T-helper 1 cell treated with Interleukin-12 subunit alpha and Interleukin-12 subunit beta and Interleukin-4 antibody, amounts not matched to agents 30 ng/mL and 1 ng/mL, for 36 hours (primary cell): ENCODE data around the gene C6orf132. TPM values are rescaled to one million over a fixed set of nuclear protein-coding genes. Genes with fewer than 3 reads are reported as not detected.
"Not testable (repeated sequence)": the region's sequence is repeated elsewhere in the genome, so short reads cannot be mapped to it uniquely, and the experiment has no call there.

Experiments
- intact Hi-C: fragments of 100-400 bp; cut with micrococcal nuclease; formaldehyde crosslinking; loops from one replicate; pipeline ENCODE4 v1.15.1; 2024
- total RNA-seq: library from RNA; stranded (reverse); gene quantifications from 2 replicates; pipeline ENCODE4 v1.2.3, GENCODE V29; 2022

C6orf132 gene
- 0.07 and 0.15 TPM in 2 replicates for total RNA-seq

- intact Hi-C loops, result no loop called here
Observed at GRCh38 chr6:42142118-42142835, at the start of gene C6orf132. TSS of gene C6orf132 (minus strand) at chr6:42142620. CDS start at chr6:42142444, 176 bp downstream.

GRCh38 chr6:42190554-42191183, 48.2 kb upstream of the C6orf132 start:
- intact Hi-C loops, result no loop called here

DNA sequence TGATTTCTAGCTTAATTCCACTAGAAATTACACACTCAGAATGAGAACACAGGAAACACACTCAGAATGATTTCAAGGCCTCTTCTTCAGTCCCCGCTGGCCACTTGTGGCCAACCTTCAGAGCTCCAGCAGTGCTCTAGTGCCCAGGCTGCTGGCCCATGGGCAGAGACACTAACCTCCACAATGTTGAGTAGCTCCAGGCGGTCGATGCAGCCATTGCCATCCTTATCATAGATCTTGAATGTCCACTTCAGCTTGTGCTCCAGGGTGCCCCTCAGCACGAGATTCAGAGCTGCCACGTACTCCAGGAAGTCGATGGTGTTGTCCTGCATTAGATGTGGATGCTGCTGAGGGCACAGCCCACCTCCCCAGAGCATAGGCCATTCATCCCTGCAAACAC, 46.0 kb upstream of the C6orf132 start:
- intact Hi-C loops, result no loop called here

GRCh38 chr6:42185597-42185996, 43.2 kb upstream of the C6orf132 start:
- intact Hi-C loops, result no loop called here

DNA sequence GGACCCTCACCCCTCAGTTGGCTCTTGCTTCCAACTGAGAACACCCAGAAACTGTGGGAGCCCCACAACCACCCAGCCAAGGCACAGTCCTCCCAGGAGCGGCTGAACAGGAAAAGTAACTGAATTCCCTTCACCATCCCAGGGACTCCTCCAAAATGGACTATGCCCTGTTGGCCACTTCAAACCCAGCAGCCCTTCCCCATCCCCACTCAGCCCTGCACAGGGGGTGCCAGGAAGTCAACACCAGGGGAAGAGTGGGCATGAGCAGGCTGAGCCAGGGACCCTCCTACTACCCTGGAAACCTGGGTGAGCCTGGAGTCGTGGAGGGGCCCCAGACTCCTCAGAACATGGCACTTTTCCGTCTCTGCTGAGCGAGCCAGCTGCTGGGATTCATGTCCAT, 42.1 kb upstream of the C6orf132 start:
- intact Hi-C loops, result no loop called here

GRCh38 chr6:42182101-42182500, 39.7 kb upstream of the C6orf132 start:
- intact Hi-C loops, result no loop called here

- intact Hi-C loops, result no loop called here
Observed at GRCh38 chr6:42179945-42180313, 37.5 kb upstream of the C6orf132 start.

DNA sequence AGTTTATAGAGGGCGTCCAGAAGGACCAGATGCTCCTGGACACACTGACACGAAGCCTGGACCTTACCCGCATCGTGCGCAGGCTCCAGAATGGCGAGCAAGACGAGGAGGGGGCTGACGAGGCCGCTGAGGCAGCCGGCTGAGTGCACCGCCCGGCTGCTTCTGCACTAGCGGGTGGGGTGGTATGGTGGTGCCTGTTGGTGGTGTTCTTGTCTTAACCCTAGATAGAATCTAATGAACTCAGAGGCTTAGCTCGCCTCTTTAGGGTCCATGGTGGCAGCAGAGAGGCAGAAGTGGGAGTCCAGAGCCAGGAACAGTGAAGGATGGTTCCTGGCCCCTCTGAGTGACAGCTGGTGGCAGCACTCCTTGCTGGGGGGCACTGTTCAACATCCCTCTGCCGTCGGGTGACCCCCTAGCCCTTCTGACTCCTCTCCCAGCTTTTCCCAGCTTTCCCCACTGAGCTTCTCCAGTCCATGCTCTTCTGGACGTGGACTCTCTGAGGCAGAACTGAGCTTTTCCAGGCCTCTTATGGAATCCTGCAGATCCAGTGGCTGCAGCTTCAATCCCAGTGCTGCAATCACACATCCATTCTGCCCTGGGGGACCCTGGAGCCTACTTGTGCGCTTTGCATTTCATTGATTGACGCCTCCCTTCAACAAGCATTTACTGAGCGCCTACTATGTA, 37.0 kb upstream of the C6orf132 start:
- intact Hi-C loops, result no loop called here

GRCh38 chr6:42177514-42178364, 35.3 kb upstream of the C6orf132 start:
- intact Hi-C loops, result no loop called here

GRCh38 chr6:42176981-42177380, 34.6 kb upstream of the C6orf132 start:
- intact Hi-C loops, result no loop called here

- intact Hi-C loops, result no loop called here
Observed at GRCh38 chr6:42175860-42176259, 33.4 kb upstream of the C6orf132 start.

DNA sequence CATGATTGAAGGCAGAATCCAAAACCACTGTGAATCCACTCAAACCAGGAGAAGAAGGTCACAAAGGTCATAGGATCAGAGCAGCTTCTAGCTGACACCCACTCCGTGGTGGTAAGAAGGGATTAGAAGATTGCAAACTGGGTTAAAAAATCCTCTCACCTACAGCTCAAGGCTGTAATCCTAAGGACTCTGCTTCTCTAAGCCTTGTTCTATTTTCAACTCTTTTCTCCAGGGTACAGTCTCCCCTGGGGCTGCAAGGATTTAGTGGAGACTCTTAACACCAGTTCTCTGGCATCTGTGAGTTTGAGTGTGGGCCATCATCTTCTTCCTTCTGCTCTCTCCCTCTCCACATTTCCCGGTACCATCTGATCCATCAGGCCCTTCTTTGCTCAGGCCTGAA, 30.7 kb upstream of the C6orf132 start, which contains the start of gene GUCA1A:
Gene GUCA1A (plus strand): TSS at position 264 of the 400 bp plus-strand sequence. CDS start 250 bp downstream, outside the sequence.
- intact Hi-C loops, result no loop called here

DNA sequence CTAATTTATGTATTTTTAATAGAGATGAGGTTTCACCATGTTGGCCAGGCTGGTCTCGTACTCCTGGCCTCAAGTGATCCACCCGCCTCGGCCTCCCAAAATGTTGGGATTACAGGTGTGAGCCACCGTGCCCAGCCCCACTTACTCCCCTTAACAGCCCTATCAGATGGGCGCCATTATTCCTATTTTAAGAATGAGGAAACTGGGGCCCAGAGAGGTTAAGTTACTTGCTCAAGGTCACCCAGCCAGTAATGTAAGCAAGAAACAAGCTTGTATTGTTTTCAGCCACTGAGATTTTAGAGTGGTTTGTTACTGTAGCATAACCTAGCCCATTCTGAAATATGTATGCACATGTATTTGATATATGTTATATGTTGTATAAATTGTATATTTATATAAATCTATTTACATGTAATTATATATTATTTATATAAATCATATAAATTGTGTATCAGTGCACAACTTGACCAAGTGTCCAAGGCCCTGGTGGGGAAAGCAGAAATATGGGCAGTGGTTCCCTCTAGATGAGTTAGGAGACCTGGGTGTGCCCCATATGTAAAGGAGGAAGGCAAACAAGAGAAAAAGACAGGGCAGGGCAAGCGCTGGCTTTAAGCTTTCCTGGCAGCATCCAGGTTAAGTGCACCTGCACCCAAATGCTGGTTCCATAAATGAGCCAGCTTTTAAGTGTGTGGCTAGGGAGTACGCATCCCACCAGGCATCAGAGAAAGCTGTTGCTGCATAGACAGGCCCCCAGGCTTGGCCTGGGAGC, 29.6 kb upstream of the C6orf132 start:
- intact Hi-C loops, result no loop called here

- intact Hi-C loops, result not testable (repeated sequence)
Observed at GRCh38 chr6:42169780-42170179, 27.4 kb upstream of the C6orf132 start.

DNA sequence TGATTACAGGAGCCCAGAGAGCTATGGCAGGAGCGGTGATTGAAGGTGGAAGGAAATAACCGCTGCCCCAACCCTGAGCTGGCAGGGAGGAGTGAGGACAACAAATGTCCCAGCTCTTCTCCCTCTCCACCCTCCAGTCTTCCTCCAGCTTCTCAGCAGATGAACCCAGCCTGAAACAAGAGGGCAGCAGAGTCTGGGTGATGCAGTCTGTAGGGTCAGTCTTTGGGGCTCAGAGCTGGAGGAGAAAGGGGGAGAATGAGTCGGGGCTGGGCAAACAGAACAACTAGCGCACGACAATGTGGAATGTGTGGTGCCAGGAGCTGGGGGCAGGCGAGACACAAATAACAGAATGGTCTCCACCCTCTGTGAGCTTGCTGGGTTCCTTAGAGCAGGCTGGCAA, 26.2 kb upstream of the C6orf132 start:
- intact Hi-C loops, result no loop called here

GRCh38 chr6:42166444-42167141, 24.2 kb upstream of the C6orf132 start:
- intact Hi-C loops, result loop anchor here (1.0 kb wide), 6 partner anchors 91 to 563 kb away; partner anchors contain the start of genes PRICKLE4 and TOMM6

GRCh38 chr6:42165016-42165415, 22.6 kb upstream of the C6orf132 start:
- intact Hi-C loops, result no loop called here

- intact Hi-C loops, result no loop called here
Observed at GRCh38 chr6:42163981-42164380, 21.6 kb upstream of the C6orf132 start.

- intact Hi-C loops, result no loop called here
Observed at GRCh38 chr6:42162812-42163211, 20.4 kb upstream of the C6orf132 start.

DNA sequence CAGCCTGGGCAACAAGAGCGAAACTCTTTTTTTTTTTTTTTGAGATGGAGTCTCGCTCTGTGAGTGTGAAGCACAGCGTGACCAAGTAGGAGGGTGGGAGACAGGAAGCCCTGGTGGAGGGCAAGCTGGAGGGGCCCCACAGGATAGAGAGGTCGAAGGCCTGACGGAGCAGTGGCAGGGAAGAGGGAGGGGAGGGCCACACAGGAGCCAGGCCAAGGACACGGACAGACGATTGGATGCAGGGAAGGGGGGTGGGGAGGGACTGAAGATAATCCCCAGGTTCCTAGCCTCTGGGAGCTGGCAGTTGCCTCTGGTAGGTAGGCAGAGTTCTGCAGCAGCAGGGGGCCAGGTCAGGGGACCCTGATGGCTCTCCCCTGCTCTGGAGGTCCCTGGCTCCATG, 20.0 kb upstream of the C6orf132 start:
- intact Hi-C loops, result no loop called here
